ENCODE data around the gene TMPRSS11D.

DNA sequence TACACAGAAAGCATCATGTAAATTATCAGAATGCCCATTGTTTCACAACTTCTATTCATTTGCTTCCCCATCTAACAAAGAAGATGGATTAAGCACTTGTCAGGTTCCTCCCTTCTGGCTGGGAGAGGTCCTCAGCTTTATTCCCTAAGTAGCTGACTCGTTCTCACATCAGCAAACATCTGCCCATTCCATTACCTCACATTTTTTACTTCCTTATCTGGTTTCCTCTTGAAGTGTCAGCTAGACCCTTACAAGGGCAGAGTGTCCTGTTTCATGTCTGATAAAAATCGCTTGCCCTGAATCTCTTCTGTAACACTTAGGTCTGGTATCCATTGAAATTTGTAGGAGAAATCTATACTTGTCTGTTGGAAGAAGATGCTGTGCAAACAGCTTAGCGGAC, 44.7 kb upstream of the TMPRSS11D start:
- TF ChIP-seq, protein P1, sequence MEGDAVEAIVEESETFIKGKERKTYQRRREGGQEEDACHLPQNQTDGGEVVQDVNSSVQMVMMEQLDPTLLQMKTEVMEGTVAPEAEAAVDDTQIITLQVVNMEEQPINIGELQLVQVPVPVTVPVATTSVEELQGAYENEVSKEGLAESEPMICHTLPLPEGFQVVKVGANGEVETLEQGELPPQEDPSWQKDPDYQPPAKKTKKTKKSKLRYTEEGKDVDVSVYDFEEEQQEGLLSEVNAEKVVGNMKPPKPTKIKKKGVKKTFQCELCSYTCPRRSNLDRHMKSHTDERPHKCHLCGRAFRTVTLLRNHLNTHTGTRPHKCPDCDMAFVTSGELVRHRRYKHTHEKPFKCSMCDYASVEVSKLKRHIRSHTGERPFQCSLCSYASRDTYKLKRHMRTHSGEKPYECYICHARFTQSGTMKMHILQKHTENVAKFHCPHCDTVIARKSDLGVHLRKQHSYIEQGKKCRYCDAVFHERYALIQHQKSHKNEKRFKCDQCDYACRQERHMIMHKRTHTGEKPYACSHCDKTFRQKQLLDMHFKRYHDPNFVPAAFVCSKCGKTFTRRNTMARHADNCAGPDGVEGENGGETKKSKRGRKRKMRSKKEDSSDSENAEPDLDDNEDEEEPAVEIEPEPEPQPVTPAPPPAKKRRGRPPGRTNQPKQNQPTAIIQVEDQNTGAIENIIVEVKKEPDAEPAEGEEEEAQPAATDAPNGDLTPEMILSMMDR (IDR thresholded peaks at IDR 0.05; ENCODE audit: low read depth, low read length) = no peak
- no peak for TF ChIP-seq EZH2phosphoT487 (IDR thresholded peaks at IDR 0.05; ENCODE audit: low read depth)

Measured in OCI-LY3 (cell line).